OCI-LY7 (cell line): Measurements from ENCODE around the gene YOD1.

ENCODE experiments used
- CTCF ChIP-seq: fragments of 200-600 bp; sonication (generic); conservative IDR thresholded peaks from 2 replicates; pipeline ENCODE4 v1.5.1; 2014; ENCODE audit warnings: mild to moderate bottlenecking, antibody characterized with exemption, low read length, moderate library complexity, mixed read lengths
- EZH2phosphoT487 ChIP-seq: fragments of 200-600 bp; sonication (generic); IDR thresholded peaks from 2 replicates; pipeline ENCODE4 v1.6.1; 2018; ENCODE audit warnings: low read depth, borderline replicate concordance, mild to moderate bottlenecking, mixed run types, antibody characterized with exemption, low read length, moderate library complexity, mixed read lengths

GRCh38 chr1:207033302-207033701 is 17.7 kb downstream of the YOD1 start:
- TF ChIP-seq CTCF (no peak), EZH2phosphoT487 (no peak)
